ENCODE data around the gene PDCD1.
"Not testable (repeated sequence)": the region's sequence is repeated elsewhere in the genome, so short reads cannot be mapped to it uniquely, and the experiment has no call there.

The PDCD1 gene

GRCh38 chr2:241882091-241882625 lies 23.5 kb upstream of the PDCD1 start:
- H3K4me3 ChIP-seq (replicated peaks; ENCODE audit: low read depth, low read length): peak overlapping the region; percentile 53
- no peak for TF ChIP-seq CTCF (IDR thresholded peaks at IDR 0.05; ENCODE audit: low read depth, low read length, missing control alignments)
- DNase-seq (ENCODE audit: extremely low read depth, low read depth): no peak

DNA sequence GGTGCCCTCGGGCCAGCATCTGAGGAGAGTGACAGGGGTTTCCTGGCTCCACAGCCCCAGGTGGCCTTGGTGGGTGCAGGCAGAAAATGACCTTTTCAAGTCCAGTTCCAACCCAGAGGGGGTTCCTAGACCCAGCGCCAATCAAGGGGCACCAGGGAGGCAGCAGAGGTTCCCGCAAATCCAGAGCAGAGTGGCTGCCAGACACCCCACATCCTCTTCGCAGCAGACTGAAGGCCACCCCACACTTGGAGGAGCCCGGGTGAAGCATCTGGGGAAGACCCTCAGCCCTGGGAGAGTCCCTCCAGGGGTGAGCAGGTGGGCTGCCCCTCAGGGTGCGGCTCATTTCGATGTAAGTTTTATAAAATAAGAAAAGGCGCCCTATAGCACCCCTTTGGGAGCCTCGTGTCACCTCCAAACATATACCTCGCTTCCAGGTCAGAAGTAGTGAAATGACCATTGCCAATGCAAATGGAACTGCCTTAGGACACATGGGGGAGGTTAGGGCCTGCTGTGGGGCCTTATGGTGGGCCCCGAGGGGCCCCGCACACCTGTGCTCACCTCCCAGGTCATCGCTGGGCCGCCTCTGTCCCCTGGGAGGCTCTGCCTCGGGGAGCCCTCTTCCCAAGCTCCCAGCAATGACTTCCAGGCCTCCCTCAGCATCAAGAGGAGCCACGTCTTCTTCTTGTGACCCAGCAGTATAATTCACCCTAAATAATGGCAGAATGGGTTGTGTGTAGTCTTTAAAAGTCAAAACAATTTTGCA lies 21.8 kb upstream of the PDCD1 start:
- TF ChIP-seq CTCF (IDR thresholded peaks at IDR 0.05; ENCODE audit: low read depth, low read length, missing control alignments): no peak
- H3K4me3 ChIP-seq (replicated peaks; ENCODE audit: low read depth, low read length): peak overlapping the region; percentile 53
- DNase-seq (ENCODE audit: extremely low read depth, low read depth): no peak

- no peak for DNase-seq (ENCODE audit: extremely low read depth, low read depth)
- no peak for TF ChIP-seq CTCF (IDR thresholded peaks at IDR 0.05; ENCODE audit: low read depth, low read length, missing control alignments)
- H3K4me3 ChIP-seq (replicated peaks; ENCODE audit: low read depth, low read length): no peak overlapping the region
Measured at GRCh38 chr2:241879326-241879725, 20.6 kb upstream of the PDCD1 start.

- peak; percentile 70 for TF ChIP-seq CTCF (IDR thresholded peaks at IDR 0.05; ENCODE audit: low read depth, low read length, missing control alignments)
- H3K4me3 ChIP-seq (replicated peaks; ENCODE audit: low read depth, low read length): no peak overlapping the region
- DNase-seq (ENCODE audit: extremely low read depth, low read depth): no peak
Measured at GRCh38 chr2:241877989-241878970, 19.6 kb upstream of the PDCD1 start.

DNA sequence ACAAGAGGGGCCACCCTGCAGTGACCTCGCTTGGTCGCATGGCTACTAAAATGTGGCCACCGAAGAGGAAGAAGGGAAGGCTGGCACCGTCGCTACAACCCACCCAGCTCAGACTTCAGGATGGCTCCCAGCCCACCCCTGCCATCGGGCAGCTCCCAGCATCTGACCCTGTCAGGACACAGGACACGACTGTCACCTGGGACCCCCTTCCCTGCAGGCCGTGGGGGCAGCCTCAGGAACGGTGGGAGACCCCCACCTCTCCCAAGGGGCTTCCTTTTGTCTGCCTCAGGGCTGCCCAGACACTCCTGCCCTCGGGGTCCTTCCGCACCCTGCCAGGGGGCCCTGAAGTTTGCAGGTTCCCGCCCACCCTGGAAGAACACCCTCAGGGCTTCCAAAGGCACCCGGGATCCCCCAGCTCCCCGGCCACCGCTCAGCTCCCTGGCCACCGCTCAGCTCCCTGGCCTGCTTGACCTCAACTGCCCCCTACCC lies 18.5 kb upstream of the PDCD1 start:
- no peak for TF ChIP-seq CTCF (IDR thresholded peaks at IDR 0.05; ENCODE audit: low read depth, low read length, missing control alignments)

DNA sequence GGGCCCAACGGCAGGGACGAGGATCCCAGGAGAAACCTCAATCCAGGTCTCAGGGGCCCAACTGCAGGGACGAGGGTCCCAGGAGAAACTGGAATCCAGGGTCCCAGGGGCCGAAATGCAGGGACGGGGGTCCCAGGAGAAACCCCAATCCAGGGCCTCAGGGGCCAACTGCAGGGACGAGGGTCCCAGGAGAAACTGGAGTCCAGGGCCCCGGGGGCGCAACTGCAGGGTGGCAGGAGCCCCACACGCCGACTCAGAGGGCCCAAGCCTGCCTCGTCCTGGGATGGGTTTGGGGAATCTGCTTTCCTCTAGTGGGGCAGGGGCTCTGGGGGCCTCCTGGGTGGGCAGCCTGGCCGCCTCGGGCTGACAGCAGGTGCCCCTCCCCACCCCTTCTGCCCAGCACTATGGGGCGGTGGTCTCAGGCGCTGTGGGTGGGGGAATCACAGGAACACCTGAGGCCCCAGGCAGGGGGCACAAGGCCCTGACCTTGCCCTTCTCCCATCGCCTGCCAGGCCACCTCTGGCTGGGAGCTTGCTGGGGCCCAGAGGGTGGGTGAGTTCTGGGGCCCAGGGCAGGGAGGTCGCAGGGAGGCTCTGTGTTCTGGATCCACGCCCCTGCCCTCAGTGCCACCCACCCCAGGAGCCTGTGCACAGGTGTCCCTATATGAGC lies 18.0 kb upstream of the PDCD1 start:
- no peak overlapping the region for H3K4me3 ChIP-seq (replicated peaks; ENCODE audit: low read depth, low read length)
- TF ChIP-seq CTCF (IDR thresholded peaks at IDR 0.05; ENCODE audit: low read depth, low read length, missing control alignments): no peak
- no peak for DNase-seq (ENCODE audit: extremely low read depth, low read depth)

More for the DNA sequence above, 18.5 kb upstream of the PDCD1 start:
- no peak for DNase-seq (ENCODE audit: extremely low read depth, low read depth)
- no peak overlapping the region for H3K4me3 ChIP-seq (replicated peaks; ENCODE audit: low read depth, low read length)

DNA sequence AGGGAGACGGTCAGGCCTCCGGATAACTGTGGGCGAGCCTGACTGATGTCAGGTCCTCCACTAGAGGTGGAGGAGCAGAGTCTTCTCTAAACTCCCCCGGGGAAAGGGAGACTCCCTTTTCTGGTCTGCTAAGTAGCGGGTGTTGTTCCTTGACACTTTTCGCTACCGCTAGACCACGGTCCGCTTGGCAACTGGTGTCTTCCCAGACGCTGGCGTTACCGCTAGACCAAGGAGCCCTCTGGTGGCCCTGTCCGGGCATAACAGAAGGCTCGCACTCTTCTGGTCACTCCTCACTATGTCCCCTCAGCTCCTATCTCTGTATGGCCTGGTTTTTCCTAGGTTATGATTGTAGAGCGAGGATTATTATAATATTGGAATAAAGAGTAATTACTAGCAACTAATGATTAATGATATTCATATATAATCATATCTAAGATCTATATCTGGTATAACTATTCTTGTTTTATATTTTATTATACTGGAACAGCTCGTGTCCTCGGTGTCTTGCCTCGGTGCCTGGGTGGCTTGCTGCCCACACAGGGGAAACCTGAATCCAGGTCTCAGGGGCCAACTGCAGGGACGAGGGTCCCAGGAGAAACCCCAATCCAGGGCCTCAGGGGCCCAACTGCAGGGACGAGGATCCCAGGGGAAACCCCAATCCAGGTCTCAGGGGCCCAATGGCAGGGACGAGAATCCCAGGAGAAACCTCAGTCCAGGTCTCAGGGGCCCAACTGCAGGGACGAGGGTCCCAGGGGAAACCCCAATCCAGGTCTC lies 17.2 kb upstream of the PDCD1 start:
- H3K4me3 ChIP-seq (replicated peaks; ENCODE audit: low read depth, low read length); DNase-seq (ENCODE audit: extremely low read depth, low read depth): not testable (repeated sequence)

Data from HFF-Myc (cell line).